ENCODE data around the gene PDLIM5.

Gene PDLIM5

GRCh38 chr4:94570558-94570957, 118.8 kb downstream of the PDLIM5 start:
- Histone ChIP-seq H3K27ac (no peak overlapping the region), H3K4me3 (no peak overlapping the region)
- no peak for TF ChIP-seq CTCF (IDR thresholded peaks at IDR 0.05)
- no peak for DNase-seq (ENCODE audit: low spot score)

- Histone ChIP-seq H3K27ac (no peak overlapping the region), H3K4me3 (no peak overlapping the region)
- TF ChIP-seq CTCF (IDR thresholded peaks at IDR 0.05) = no peak
- DNase-seq (ENCODE audit: low spot score) = no peak
These were observed 119.6 kb downstream of the PDLIM5 start for GRCh38 chr4:94571298-94571697.

GRCh38 chr4:94571715-94572114, 120.0 kb downstream of the PDLIM5 start:
- Histone ChIP-seq H3K27ac (no peak overlapping the region), H3K4me3 (no peak overlapping the region)
- no peak for TF ChIP-seq CTCF (IDR thresholded peaks at IDR 0.05)
- no peak for DNase-seq (ENCODE audit: low spot score)

- no peak for TF ChIP-seq CTCF (IDR thresholded peaks at IDR 0.05)
- no peak overlapping the region for H3K4me3 ChIP-seq
- H3K27ac ChIP-seq = no peak overlapping the region
- no peak for DNase-seq (ENCODE audit: low spot score)
These were observed 122.3 kb downstream of the PDLIM5 start for GRCh38 chr4:94574050-94574449.

- DNase-seq (ENCODE audit: low spot score) = no peak
- Histone ChIP-seq H3K4me3 (no peak overlapping the region), H3K27ac (no peak overlapping the region)
- TF ChIP-seq CTCF (IDR thresholded peaks at IDR 0.05) = no peak
These were observed 122.9 kb downstream of the PDLIM5 start for GRCh38 chr4:94574616-94575015.

GRCh38 chr4:94575652-94576051, 123.9 kb downstream of the PDLIM5 start:
- no peak for TF ChIP-seq CTCF (IDR thresholded peaks at IDR 0.05)
- no peak for DNase-seq (ENCODE audit: low spot score)
- peak overlapping the region; percentile 22 for H3K4me3 ChIP-seq

GRCh38 chr4:94576210-94576609, 124.5 kb downstream of the PDLIM5 start:
- peak overlapping the region; percentile 40 to 43 for H3K27ac ChIP-seq
- DNase-seq (ENCODE audit: low spot score) = no peak
- H3K4me3 ChIP-seq = peak overlapping the region; percentile 22
- no peak for TF ChIP-seq CTCF (IDR thresholded peaks at IDR 0.05)

More at GRCh38 chr4:94575652-94576051, 123.9 kb downstream of the PDLIM5 start:
- H3K27ac ChIP-seq = peak overlapping the region; percentile 40 to 43

Data from coronary artery (tissue), 2 donors.